ENCODE results near the gene BEGAIN.

BEGAIN gene

DNA sequence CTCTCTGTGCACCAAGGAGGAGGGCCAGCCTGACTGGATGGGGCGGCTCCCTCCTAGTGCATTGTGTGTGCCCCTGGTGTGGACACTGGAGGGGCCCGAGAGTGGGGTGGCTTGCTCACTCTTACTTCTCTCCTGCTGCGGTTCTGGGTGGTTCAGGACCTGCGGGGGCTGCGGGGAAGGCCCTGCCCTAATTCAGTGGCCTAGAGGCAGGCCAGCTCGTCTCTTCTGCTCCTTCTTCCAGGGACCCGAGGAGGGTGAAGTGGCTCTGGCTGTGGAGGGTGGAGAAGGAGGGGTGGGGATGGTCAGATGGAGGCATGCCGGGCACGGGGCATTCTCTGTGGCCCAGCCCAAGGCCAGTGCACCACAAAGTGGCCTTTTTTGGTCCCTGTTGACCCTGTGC lies 87.1 kb downstream of the BEGAIN start:
- DNase-seq = no peak

DNA sequence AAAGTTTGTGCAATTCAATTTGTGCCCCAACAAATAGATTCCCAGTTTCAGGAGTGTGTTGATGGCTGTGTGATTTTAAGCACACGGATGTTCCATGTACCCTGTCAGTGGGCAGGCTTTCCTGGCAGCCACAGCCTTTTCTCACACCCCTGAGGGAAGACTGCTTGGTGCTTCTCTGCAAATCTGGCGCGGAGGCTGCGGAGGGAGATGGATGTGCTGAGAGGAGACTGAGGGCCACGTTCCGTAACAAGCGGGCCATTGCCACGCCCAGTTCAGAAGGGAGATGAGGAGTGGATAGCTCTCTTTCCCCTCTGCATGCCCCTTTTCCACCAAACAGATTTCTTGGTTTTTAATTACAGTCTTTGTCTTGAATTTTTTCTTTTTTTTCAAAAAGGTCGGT lies 89.1 kb downstream of the BEGAIN start:
- no peak for DNase-seq

DNA sequence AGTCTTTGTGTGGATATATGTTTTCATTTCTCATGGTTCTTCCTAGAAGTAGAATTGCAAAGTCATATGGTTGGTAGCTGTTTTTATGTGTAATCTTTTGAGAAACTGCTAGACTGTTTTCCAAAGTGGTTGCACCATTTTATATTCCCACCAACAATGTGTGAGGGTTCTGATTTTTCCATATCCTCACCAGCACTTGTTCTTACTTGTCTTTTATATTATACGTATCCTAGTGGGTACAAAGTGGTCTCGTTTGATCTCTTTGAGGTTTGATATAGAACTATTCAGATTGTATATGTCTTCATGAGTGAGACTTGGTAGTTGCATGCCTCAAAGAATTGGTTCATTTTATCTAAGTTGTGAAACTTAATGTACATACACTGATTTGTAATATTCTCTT lies 91.3 kb downstream of the BEGAIN start:
- DNase-seq = no peak

DNA sequence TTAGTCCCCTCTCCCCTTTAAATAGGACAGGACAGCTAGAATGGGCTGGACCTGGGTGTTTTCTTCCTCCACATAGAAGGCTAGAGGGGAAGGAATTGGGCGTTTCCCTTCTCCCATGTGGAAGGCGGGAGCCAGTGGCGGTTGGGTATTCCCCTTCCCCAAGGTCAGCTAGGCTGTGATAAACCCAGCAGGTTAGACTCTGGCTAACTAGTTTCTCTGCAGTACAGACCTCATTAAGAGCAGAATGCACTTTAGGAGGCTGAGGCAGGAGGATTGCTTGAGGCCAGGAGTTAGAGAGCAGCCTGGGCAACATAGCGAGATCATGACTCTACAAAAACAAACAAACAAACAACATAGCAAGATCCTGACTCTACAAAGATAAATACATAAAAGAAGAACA lies 92.6 kb downstream of the BEGAIN start:
- no peak for DNase-seq

DNA sequence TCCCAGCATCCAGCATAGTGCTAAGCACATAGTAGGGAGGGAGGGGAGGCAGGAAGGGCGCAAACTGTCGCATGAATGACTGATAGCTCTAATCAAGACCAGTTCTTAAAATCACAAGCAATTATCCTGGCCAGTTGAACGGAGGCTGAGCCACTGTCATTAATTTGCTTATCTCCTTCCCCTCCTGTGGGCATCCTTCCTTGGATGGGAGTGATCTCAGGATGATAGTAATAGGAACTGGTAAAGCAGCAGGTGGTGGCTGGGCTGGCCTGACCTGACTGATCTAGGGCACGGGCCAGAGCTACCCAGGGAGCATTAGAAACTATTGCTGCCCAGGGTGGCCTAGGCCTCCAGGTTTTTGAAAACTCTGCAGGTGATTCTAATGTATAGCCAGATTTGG lies 97.0 kb downstream of the BEGAIN start:
- DNase-seq = no peak

DNA sequence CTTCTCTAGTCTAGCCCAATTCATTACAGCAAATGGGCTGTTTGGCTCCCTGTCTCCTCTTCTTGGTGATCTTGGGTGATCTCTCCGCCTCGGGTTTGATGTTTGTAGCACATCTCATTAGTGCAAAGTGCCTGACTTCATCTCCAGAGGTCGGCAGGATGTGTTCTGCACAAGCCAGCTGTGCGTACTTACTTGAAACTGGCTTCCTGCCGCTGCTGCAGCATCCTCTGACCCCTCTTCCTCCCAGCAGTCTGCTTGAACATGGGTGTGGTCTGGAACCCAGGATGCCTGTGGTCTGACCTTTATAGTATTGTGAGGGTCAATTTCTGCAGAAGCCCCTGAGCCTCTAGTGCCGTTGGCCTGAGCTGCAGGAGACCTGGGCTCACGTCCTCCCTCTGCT lies 99.2 kb downstream of the BEGAIN start:
- DNase-seq = no peak

DNA sequence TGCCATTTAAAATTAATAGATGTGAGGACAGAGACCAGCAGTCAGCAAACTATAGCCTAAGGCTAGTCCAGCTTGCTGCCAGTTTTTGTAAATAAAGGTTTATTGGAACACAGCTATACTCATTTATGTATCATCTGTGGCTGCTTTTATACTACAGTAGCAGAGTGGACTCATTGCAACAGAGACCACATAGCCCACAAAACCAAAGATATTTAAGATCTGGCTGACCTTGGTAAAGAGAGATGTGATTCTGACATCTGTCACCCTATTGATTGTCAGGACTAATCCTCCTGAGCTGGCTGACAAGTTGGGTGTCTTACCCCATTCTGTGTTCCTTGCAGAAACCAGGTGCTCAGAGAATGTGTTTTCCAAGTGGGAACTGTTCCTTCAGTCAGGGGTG lies 99.9 kb downstream of the BEGAIN start:
- DNase-seq = no peak

All from CD4-positive, alpha-beta T cell treated with Interleukin-12 subunit alpha and Interleukin-12 subunit beta, for 1 hour (primary cell).